HG03097 (cell line): ENCODE data around the gene SLX1A.
"Not testable (repeated sequence)": the region's sequence is repeated elsewhere in the genome, so short reads cannot be mapped to it uniquely, and the experiment has no call there.

Experiments
- ATAC-seq: cut with Tn5 transposase; IDR thresholded peaks from one replicate; pipeline ENCODE4 v1.9.1; 2021; ENCODE audit not compliant: unreplicated experiment, low FRiP score

The SLX1A gene

DNA sequence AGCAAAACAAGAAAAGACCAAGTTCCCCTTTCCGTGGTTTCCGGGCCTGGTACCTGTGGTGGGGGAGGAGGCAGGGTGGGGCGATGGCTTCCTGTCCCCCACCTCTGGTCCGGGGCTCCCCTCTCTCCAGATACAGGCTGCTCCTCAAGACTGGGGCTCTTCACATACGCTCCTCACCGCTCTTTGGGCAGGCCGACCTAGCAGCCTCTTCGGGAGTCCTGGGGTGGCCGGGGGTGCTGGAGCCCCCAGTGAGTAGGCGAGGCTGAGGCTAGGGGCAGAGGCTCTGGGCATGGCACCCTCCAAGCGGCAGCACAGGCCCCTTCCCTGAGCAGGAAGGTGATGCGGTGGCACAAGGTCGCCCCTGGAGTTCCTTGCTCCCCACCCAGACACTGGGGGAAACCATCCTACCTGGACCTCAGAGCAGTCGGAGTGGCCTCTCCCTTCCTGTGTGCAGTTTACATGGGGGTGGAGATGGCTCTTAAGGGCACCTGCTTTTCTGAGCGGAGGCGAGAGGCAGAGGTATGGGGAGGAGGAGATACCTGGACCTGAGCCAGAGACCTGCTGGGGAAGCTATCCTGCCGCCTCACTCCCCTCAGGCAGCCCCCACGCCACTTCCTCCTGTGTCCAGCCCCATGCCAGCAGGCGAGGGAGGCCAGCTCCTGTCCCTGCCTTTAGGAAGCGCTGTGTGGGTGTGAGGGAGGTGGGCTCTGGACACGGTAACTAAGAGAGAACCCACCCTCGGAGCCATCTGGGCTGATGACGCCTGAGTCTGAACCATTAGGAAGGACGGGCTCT is 9.4 kb upstream of the SLX1A start:
- peak; percentile 17 for ATAC-seq

DNA sequence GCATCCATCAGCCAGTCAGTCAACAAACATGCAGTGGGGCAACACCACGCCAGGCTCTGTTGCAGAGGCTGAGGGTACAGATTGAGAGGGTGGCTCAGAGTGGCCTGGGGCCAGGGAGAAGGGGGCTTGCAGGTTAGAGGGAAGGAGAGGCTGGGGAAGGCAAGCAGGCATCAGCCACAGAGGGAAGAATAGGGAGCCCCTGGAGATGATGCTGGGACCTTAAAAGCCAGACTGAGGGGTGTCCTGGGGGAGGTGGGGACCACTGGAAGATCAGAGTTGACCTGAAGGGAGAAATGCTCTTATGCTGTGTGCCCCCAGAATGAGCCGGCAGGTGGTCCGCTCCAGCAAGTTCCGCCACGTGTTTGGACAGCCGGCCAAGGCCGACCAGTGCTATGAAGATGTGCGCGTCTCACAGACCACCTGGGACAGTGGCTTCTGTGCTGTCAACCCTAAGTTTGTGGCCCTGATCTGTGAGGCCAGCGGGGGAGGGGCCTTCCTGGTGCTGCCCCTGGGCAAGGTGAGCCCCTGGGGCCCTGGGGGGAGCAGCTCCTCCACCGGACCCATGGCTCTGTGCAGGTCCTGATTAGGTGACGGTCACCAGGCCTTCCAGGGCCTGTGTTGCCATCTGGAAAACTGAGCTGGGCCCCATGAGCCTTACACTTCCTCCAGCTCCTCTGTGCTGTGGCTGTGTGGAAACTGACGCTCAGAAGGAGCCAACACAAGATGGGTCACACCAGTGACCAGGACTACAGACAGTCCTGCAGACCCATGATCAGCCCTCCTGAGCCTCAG is 8.6 kb upstream of the SLX1A start:
- no peak for ATAC-seq

DNA sequence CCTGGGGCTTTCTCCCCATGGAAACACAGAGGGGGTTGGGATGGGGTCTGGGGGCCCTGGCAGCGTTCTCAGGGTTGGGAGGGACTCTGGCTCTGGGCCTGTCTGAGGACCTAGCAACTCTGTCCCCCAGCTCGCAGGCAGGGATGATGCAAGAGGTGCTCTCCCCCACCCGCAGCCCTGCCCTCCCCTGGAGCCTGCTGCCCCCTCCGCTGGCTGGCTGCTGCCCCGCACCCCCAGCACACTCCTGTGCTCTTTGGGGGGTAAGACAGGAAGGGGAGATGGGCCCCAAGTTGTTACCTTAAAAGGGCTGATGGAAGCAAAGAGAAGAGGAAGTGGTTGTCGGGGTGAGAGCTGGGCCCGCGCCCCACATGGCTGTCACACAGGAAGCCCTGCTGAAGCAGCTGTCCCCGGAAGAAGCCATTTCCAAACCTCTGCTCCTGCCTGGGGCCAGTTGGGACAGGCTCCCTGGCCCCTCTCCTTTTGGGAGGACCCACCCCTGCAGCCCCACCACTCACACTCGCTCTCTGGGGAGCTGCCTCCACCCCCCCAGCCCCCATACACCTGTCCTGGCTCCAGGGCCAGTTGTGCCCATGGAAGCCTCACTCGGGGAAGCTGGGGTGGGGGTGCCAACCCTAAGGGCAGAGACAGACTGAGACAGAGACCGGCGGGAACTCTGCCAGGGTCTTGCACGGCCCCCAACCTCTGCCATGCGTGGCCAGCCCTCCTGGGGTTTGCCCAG is 7.8 kb upstream of the SLX1A start:
- ATAC-seq, result no peak

DNA sequence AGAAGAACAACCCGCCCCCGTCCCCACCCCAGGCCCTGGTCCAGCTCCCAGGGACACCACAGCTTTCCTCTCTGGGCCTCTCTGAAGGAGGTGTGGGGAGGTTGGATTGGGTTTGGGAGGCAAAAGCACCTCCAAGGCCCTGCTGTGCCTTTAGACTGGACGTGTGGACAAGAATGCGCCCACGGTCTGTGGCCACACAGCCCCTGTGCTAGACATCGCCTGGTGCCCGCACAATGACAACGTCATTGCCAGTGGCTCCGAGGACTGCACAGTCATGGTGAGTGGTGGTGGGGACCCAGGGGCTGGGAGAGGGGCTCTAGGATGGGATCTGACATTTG is 7.3 kb upstream of the SLX1A start:
- no peak for ATAC-seq

DNA sequence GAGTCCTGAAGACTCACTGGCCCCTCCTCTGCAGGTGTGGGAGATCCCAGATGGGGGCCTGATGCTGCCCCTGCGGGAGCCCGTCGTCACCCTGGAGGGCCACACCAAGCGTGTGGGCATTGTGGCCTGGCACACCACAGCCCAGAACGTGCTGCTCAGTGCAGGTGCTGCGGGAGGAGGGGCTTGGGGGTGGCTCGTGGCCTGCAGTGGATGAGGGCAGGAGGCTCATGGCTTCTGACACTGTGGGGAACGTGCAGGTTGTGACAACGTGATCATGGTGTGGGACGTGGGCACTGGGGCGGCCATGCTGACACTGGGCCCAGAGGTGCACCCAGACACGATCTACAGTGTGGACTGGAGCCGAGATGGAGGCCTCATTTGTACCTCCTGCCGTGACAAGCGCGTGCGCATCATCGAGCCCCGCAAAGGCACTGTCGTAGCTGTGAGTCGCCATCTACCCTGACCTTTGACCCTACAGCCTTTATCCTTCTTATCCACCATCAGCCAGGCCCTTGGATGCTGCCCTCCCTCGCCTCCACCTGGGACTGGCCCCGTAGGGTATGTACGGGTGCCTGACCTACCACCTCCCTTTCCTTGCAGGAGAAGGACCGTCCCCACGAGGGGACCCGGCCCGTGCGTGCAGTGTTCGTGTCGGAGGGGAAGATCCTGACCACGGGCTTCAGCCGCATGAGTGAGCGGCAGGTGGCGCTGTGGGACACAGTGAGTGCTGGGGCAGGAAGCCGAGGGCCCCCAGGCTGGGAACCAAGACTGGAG is 6.7 kb upstream of the SLX1A start:
- ATAC-seq, result no peak

DNA sequence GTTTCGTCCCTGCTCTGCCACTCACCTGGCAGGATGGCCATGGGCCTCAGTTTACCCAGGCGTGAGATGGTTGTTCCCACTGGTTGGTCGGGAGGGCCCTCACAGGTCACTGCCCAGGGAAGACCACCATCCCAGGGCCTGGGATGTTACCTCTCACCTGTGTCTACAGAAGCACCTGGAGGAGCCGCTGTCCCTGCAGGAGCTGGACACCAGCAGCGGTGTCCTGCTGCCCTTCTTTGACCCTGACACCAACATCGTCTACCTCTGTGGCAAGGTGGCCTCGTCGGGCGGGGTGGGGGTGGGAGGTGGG is 6.2 kb upstream of the SLX1A start:
- no peak for ATAC-seq

DNA sequence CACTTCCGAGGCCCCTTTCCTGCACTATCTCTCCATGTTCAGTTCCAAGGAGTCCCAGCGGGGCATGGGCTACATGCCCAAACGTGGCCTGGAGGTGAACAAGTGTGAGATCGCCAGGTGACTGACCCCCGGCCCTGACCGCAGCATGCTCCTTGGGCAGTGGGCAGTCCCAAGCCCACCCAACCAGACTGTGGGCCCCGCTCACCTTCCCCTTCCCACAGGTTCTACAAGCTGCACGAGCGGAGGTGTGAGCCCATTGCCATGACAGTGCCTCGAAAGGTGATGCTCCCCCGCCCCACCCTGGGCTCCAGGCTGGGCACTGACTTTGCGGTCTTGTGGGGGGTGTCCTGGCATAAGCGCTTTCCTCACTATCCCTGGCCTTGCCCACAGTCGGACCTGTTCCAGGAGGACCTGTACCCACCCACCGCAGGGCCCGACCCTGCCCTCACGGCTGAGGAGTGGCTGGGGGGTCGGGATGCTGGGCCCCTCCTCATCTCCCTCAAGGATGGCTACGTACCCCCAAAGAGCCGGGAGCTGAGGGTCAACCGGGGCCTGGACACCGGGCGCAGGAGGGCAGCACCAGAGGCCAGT is 5.6 kb upstream of the SLX1A start:
- ATAC-seq, result no peak

DNA sequence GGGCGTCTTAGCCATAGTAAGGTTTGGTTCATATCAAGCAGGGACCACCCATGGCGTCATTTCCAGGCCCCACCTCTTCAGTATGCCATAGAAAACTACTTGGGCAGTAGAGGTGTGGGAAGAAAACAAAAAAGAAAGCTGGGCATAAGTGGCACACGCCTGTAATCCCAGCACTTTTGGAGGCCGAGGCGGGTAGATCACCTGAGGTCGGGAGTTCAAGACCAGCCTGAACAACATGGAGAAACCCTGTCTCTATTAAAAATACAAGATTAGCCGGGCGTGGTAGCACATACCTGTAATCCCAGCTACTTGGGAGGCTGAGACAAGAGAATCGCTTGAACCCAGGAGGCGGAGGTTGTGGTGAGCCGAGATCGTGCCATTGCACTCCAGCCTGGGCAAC is 2.5 kb upstream of the SLX1A start:
- ATAC-seq, result not testable (repeated sequence)

DNA sequence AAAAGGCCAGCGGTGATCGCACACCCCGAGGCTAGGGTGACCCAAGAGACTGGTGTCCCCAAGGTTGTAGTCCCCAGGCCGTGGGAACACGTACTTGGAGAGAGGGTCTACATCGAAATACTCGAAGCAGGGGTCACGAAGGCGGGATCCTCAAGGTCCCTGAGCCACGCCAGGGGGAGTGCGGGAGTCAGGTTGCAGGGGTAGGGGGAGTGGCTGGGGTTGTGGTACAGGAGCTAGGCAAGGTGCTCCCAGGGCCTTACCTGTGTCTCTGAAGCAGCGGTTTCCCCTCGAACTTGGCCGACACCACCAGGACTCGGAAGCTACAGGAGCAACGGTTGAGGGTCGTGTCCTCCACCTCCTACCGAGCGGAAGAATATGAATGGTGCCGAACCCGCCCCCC is 577 bp upstream of the SLX1A start:
- peak; percentile 3 for ATAC-seq

DNA sequence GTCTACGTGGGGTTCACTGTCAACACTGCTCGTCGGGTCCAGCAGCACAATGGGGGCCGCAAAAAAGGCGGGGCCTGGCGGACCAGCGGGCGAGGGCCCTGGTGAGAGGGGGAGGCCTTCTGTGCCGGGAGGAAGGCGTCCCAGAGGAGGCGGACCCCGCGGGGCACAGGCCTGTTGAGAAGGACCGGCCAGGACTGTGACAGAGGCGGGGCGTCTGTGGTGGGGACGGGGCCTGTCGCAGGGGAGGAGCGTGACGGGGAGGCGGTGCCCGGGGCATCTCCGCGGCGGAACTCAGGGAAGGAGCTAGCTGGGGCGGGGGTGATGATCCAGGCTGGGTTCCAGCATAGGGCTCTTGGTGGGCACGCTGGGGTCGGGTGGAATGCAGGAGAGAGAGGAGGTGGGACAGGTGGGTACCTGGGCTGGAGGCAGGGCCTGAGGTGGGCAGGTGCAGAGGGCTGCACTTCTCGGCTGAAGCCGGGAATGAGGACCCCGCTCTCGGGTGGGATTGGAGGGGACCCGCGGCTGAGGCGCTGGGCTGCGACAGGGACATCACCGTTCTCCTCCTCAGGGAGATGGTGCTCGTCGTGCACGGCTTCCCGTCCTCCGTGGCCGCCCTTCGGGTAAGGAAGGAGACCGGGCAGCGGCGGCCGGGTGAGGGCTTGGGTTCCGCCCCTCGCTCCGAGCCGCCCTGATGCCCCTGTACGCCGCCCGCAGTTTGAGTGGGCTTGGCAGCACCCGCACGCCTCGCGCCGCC is 674 bp downstream of the SLX1A start:
- ATAC-seq, result peak; percentile 49

DNA sequence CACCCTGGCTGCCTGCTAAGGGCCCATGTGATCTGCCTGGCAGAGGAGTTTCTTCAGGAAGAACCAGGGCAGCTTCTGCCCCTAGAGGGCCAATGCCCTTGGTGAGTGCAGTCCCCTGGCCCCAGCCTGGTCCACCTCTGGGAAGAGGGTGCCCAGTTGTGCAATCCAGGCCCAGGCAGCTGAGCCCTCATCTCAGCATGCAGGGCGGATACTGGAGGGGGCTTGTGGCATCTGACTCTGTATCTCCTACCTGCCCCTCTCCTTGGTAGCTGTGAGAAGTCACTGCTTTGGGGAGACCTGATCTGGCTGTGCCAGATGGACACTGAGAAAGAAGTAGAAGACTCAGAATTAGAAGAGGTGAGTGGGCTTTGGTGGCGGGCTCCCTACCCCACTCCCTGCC is 3.3 kb downstream of the SLX1A start:
- ATAC-seq, result not testable (repeated sequence)

DNA sequence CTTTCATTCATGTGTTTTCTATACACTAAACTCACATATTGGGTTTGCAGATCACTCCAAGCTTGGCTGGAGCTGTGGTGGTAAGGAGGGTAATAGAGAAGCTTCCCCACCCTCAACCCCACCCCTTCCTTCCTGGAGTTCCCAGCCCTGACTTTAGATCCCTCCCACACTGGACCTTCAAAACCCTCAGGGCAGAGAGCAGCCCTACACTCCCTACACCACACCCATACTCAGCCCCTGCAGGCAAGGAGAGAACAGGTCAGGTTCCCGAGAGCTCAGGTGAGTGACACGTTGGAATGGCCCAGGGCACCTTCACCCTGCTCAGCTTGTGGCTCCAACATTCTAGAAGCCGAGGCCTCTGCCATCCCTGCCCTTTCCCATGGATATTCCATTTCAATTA is 5.4 kb downstream of the SLX1A start, which contains the start of gene SULT1A3:
TSS of gene SULT1A3 (plus strand) at position 207 of the 400 bp plus-strand sequence. CDS start 1,474 bp downstream, outside the sequence.
- not testable (repeated sequence) for ATAC-seq

DNA sequence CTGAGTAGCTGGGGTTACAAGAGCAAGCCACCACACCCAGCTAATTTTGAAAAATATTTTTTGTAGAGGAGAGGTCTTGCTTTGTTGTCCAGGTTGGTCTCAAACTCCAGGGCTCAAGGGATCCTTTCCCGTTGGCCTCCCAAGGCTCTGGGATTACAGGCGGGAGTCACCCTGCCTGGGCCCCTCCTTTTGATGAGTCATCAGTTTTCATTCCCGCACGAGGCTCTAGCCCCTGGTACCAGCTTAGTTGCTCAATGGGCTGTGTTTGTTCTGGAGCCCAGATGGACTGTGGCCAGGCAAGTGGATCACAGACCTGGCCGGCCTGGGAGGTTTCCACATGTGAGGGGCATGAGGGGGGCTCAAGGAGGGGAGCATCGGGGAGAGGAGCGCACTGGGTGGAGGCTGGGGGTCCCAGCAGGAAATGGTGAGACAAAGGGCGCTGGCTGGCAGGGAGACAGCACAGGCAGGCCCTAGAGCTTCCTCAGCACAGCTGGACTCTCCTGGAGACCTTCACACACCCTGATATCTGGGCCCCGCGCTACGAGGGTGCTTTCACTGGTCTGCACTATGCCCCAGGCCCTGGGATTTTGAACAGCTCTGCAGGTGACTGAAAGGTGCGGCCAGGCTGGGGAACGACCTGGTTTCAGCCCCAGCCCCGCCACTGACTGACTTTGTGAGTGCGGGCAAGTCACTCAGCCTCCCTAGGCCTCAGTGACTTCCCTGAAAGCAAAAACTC is 6.1 kb downstream of the SLX1A start:
- ATAC-seq, result not testable (repeated sequence)

DNA sequence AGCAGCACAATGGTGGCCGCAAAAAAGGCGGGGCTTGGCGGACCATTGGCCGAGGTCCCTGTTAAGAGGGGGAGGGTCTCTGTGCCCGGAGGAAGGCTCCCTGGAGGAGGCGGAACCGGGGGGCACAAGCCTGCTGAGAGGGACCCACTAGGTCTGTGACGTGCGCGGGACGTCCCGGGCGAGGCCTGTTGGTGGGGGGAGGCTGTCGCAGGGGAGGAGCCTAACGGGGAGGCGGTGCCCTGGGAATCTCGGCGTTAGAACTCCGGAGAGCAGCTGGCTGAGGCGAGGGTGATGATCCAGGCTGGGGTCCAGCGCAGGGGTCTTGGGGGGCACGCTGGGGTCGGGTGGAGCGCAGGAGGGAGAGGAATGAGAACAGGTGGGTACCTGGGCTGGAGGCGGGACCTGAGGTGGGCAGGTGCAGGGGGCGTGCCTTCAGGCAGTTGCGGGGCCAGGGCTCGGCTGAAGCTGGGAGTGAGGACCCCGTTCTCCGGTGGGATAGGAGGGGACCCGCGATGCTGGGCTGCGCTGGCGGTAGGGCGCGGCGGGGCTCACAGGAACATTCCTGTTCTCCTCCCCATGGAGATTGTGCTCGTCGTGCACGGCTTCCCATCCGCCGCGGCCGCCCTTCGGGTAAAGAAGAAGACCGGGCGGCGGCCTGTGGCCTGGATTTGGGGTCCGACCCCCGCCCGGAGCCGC is 12.0 kb downstream of the SLX1A start:
- ATAC-seq, result not testable (repeated sequence)

DNA sequence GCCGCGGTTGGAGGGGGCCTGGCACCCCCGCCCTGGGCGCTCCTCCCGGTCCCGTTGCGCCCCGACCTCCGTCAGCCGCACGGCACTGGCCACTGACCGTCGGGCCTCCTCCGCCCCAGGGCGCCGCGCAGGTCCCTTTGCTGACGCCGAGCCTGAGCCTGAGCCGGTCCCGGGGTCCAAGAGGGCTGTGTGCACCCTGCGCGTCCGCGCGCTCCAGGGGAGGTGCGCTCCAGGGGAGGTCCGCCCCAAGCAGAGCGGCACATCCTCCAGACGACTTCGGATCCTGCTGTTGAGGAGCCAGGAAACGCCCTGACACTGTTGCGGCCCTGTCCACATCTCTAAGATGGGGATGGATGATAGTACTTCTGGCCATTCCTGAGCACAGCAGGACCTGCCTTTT is 12.6 kb downstream of the SLX1A start:
- not testable (repeated sequence) for ATAC-seq

DNA sequence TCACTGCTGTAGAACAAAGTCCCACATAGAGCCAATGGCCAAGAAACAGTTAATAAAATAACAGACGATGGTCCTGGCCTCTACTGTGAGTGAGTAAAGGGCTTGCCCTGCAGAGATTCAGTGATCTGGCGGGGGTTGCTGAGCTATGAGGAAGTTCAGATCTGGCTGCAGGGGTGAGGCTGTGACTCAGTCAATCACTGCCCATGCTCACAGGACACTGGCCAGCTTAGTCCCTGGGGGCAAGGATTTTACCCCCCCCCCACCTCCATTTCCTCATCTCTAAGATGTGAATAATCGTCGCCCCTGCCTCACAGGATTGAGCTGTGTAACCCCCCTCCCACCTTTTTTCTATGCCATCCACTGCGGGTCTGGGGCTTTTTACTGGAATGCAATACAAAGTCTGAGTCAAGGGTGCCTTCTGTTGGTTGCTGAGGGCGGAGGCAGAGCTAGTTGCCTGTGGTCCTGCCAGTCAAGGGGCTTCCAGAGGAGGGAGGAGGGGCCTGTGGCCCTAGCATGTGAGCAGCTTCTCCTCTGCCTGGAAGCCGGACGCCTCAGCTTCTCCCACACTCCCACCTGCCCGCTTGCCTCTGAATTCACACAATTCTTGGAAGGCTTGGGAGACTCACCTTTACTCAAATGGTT is 13.5 kb downstream of the SLX1A start:
- ATAC-seq, result not testable (repeated sequence)

DNA sequence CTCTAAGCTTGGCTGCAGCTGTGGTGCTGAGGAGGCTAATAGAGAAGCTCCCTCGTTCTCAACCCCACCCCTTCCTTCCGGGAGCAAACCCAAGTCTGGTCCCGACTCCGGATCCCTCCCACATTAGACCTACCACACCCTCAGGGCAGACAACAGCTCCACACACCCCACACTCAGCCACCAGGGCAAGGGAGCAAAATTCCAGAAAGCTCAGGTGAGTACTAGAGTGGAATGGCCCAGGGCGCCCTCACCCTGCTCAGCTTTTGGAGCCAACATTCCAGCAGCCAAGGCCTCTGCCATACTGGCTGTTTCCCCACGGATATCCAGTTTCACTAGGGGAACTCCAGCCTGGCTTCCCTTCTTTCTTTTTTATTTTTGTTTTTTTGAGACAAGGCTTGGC is 15.4 kb downstream of the SLX1A start:
- ATAC-seq, result not testable (repeated sequence)

DNA sequence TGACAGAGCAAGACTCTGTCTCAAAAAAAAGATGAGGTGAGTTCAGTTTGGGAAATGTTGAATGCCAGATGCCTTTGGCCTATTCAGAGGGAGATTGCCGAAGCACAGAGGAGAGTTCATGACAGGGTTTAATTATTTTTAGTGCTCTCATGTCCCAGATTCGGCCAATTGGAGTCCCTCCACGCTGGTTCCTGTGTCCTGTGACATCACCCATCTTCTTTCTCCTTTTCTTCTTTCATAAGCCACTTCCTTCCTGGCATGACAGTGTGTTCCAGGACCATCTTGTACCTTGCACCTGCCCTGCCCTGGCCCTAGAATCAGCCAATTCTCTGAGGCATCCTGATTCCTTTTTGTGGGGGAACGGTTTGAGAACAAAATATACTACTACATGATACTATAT is 17.7 kb downstream of the SLX1A start:
- not testable (repeated sequence) for ATAC-seq
